Measurements from ENCODE around the gene FSD1. TPM values are rescaled to one million over a fixed set of nuclear protein-coding genes. Genes with fewer than 3 reads are reported as not detected.

Gene FSD1
- total RNA-seq, 2 experiments from 2014 or later = 19.8 to 23.2 TPM

GRCh38 chr19:4370418-4371041 lies 66.1 kb downstream of the FSD1 start:
- no peak for DNase-seq (ENCODE audit: low spot score)
- H3K27ac ChIP-seq (ENCODE audit: low read depth, low read length, poor library complexity, severe bottlenecking) = no peak overlapping the region
- peak overlapping the region; percentile 92 for H3K4me2 ChIP-seq (ENCODE audit: low read length)
- H3K4me1 ChIP-seq (ENCODE audit: insufficient read depth, low read length, poor library complexity, severe bottlenecking) = peaks cover 45% of the 10 kb centered on the region
- no peaks in the 10 kb centered on the region for H3K9me2 ChIP-seq (ENCODE audit: insufficient read depth, low read length)
- no TSS peak for BruUV-seq (replicated peaks)
- peaks cover 13% of the 10 kb centered on the region for H3K36me3 ChIP-seq (ENCODE audit: insufficient read depth, low read length)
- ChIA-PET CTCF (ENCODE audit: unreplicated experiment) (no interaction called here), POLR2A (interaction anchor here (1.5 kb wide), 1 partner anchor 27 kb away, joined by 3 read pairs; the partner anchor contains the start of gene MPND)
- TF ChIP-seq CTCF (conservative IDR thresholded peaks at IDR 0.05; ENCODE audit: low read length) (no peak), EZH2phosphoT487 (IDR thresholded peaks at IDR 0.05; ENCODE audit: borderline replicate concordance, low read depth, low read length) (no peak)
- peaks cover 13% of the 10 kb centered on the region; the same call in 1 of the 2 replicates for H3K79me2 ChIP-seq (ENCODE audit: insufficient read depth, low read depth, low read length)
- no peaks in the 10 kb centered on the region for H3K9me3 ChIP-seq (ENCODE audit: low read length)
- H2AFZ ChIP-seq (ENCODE audit: low read length) = no peak overlapping the region
- H4K20me1 ChIP-seq (ENCODE audit: insufficient read depth, low read length) = peaks cover 10% of the 10 kb centered on the region
- intact Hi-C loops (cut with micrococcal nuclease; ENCODE audit: unreplicated experiment) = no loop called here
- peak overlapping the region; percentile 61 for H3K4me3 ChIP-seq (ENCODE audit: low read depth, low read length, poor library complexity, severe bottlenecking)

- no peaks in the 10 kb centered on the region for H3K9me2 ChIP-seq (ENCODE audit: insufficient read depth, low read length)
- H3K36me3 ChIP-seq (ENCODE audit: insufficient read depth, low read length) = peaks cover 3% of the 10 kb centered on the region; the same call in 1 of the 2 replicates
- H3K4me3 ChIP-seq (ENCODE audit: low read depth, low read length, poor library complexity, severe bottlenecking) = no peak overlapping the region
- H4K20me1 ChIP-seq (ENCODE audit: insufficient read depth, low read length) = peaks cover 12% of the 10 kb centered on the region
- peaks cover 55% of the 10 kb centered on the region for H3K4me1 ChIP-seq (ENCODE audit: insufficient read depth, low read length, poor library complexity, severe bottlenecking)
- intact Hi-C loops (cut with micrococcal nuclease; ENCODE audit: unreplicated experiment) = no loop called here
- TF ChIP-seq EZH2phosphoT487 (IDR thresholded peaks at IDR 0.05; ENCODE audit: borderline replicate concordance, low read depth, low read length) (no peak), CTCF (conservative IDR thresholded peaks at IDR 0.05; ENCODE audit: low read length) (no peak)
- H3K79me2 ChIP-seq (ENCODE audit: insufficient read depth, low read depth, low read length) = peaks cover 13% of the 10 kb centered on the region; the same call in 1 of the 2 replicates
- peak overlapping the region; percentile 92; the same call in 1 of the 2 replicates for H3K4me2 ChIP-seq (ENCODE audit: low read length)
- no peak overlapping the region for H3K27ac ChIP-seq (ENCODE audit: low read depth, low read length, poor library complexity, severe bottlenecking)
- ChIA-PET CTCF (ENCODE audit: unreplicated experiment) (no interaction called here), POLR2A (interaction anchor here (1.5 kb wide), 1 partner anchor 28 kb away, joined by 3 read pairs; the partner anchor contains the start of gene MPND)
- H3K9me3 ChIP-seq (ENCODE audit: low read length) = no peaks in the 10 kb centered on the region
- BruUV-seq (replicated peaks) = no TSS peak
- DNase-seq (ENCODE audit: low spot score) = no peak
- no peak overlapping the region for H2AFZ ChIP-seq (ENCODE audit: low read length)
Observed at GRCh38 chr19:4371247-4372164, 67.1 kb downstream of the FSD1 start.

Data from OCI-LY7 (cell line).